GM18507 (cell line): ENCODE results near the gene KIF25.
"Not testable (repeated sequence)": the region's sequence is repeated elsewhere in the genome, so short reads cannot be mapped to it uniquely, and the experiment has no call there.

Source experiments
- DNase-seq: peaks from one replicate; pipeline ENCODE4 v3.0.0; 2011; ENCODE audit warnings: low read depth; ENCODE audit not compliant: insufficient read length; ENCODE audit errors: extremely low spot score
- FAIRE-seq: peaks from 2 replicates; lab custom pipeline; 2011; peaks lifted over from hg19 to GRCh38; lab: Jason Lieb, UNC

The KIF25 gene

GRCh38 chr6:168077401-168077800 lies 79.9 kb downstream of the KIF25 start:
- not testable (repeated sequence) for DNase-seq, FAIRE-seq

- DNase-seq: no peak
- no peak for FAIRE-seq
These were observed 80.9 kb downstream of the KIF25 start for GRCh38 chr6:168078175-168078942.

- FAIRE-seq (no peak), DNase-seq (no peak)
These were observed 81.5 kb downstream of the KIF25 start, which contains the start of gene FRMD1 for GRCh38 chr6:168078943-168079405. Gene FRMD1 (minus strand): TSS chr6:168079212. CDS start chr6:168079094, 118 bp downstream.

GRCh38 chr6:168080393-168081077 lies 83.1 kb downstream of the KIF25 start:
- FAIRE-seq (no peak), DNase-seq (no peak)

- no peak for FAIRE-seq
- no peak for DNase-seq
These were observed 84.5 kb downstream of the KIF25 start for GRCh38 chr6:168081858-168082546.

- no peak for FAIRE-seq
- no peak for DNase-seq
These were observed 85.5 kb downstream of the KIF25 start for GRCh38 chr6:168082860-168083513.

- FAIRE-seq: no peak
These were observed 86.0 kb downstream of the KIF25 start for GRCh38 chr6:168083514-168083885.

GRCh38 chr6:168084465-168085160 lies 87.1 kb downstream of the KIF25 start:
- FAIRE-seq: no peak
- no peak for DNase-seq

More at GRCh38 chr6:168083514-168083885, 86.0 kb downstream of the KIF25 start:
- DNase-seq: no peak

- no peak for FAIRE-seq
These were observed 88.6 kb downstream of the KIF25 start for GRCh38 chr6:168086066-168086465.

GRCh38 chr6:168086616-168087015 lies 89.1 kb downstream of the KIF25 start:
- DNase-seq (no peak), FAIRE-seq (no peak)

More at GRCh38 chr6:168086066-168086465, 88.6 kb downstream of the KIF25 start:
- DNase-seq: no peak

GRCh38 chr6:168087436-168088160 lies 90.1 kb downstream of the KIF25 start:
- no peak for FAIRE-seq

GRCh38 chr6:168088161-168089053 lies 90.9 kb downstream of the KIF25 start:
- DNase-seq (no peak), FAIRE-seq (no peak)

More at GRCh38 chr6:168087436-168088160, 90.1 kb downstream of the KIF25 start:
- no peak for DNase-seq

- DNase-seq (no peak), FAIRE-seq (no peak)
These were observed 92.0 kb downstream of the KIF25 start for GRCh38 chr6:168089186-168090063.

- DNase-seq: no peak
- FAIRE-seq: no peak
These were observed 92.7 kb downstream of the KIF25 start for GRCh38 chr6:168090064-168090690.

- DNase-seq (no peak), FAIRE-seq (no peak)
These were observed 93.2 kb downstream of the KIF25 start for GRCh38 chr6:168090706-168091105.
